Activated effector memory CD4-positive, alpha-beta T cell treated with anti-CD3 and anti-CD28 coated beads, Interleukin-2, amount 50 U/mL, for 16 hours (primary cell): Measurements from ENCODE around the gene IFNAR2.
"Not testable (repeated sequence)": the region's sequence is repeated elsewhere in the genome, so short reads cannot be mapped to it uniquely, and the experiment has no call there.

Experiments
- DNase-seq: peaks from one replicate; pipeline ENCODE4 v3.0.0-alpha.2; 2020

The IFNAR2 gene

GRCh38 chr21:33217138-33217520 is 12.6 kb upstream of the IFNAR2 start:
- no peak for DNase-seq

GRCh38 chr21:33219300-33219699 is 10.4 kb upstream of the IFNAR2 start:
- no peak for DNase-seq

- DNase-seq = no peak
Observed at GRCh38 chr21:33219954-33220353, 9.8 kb upstream of the IFNAR2 start.

- DNase-seq = not testable (repeated sequence)
Observed at GRCh38 chr21:33225376-33225775, 4.4 kb upstream of the IFNAR2 start.

- no peak for DNase-seq
Observed at GRCh38 chr21:33228455-33228854, 1.3 kb upstream of the IFNAR2 start.

GRCh38 chr21:33229099-33229783 is 497 bp upstream of the IFNAR2 start:
- DNase-seq = no peak

GRCh38 chr21:33230545-33231324 is 997 bp downstream of the IFNAR2 start:
- peak; percentile 79 for DNase-seq

GRCh38 chr21:33231526-33231925 is 1.8 kb downstream of the IFNAR2 start:
- peak; percentile 84 for DNase-seq

GRCh38 chr21:33232291-33233034 is 2.7 kb downstream of the IFNAR2 start:
- DNase-seq = no peak

- no peak for DNase-seq
Observed at GRCh38 chr21:33234635-33235520, 5.1 kb downstream of the IFNAR2 start.

- DNase-seq = no peak
Observed at GRCh38 chr21:33236013-33236686, 6.4 kb downstream of the IFNAR2 start.

- DNase-seq = no peak
Observed at GRCh38 chr21:33236766-33237165, 7.0 kb downstream of the IFNAR2 start.

GRCh38 chr21:33237486-33237885 is 7.7 kb downstream of the IFNAR2 start:
- no peak for DNase-seq

GRCh38 chr21:33238146-33238545 is 8.4 kb downstream of the IFNAR2 start:
- DNase-seq = no peak

- no peak for DNase-seq
Observed at GRCh38 chr21:33238565-33239255, 9.0 kb downstream of the IFNAR2 start.

GRCh38 chr21:33239559-33240127 is 9.9 kb downstream of the IFNAR2 start:
- not testable (repeated sequence) for DNase-seq

- no peak for DNase-seq
Observed at GRCh38 chr21:33240404-33240803, 10.7 kb downstream of the IFNAR2 start.

GRCh38 chr21:33241846-33242245 is 12.1 kb downstream of the IFNAR2 start:
- DNase-seq = no peak

GRCh38 chr21:33242846-33243245 is 13.1 kb downstream of the IFNAR2 start:
- DNase-seq = not testable (repeated sequence)

GRCh38 chr21:33244082-33244778 is 14.5 kb downstream of the IFNAR2 start:
- DNase-seq = no peak

- DNase-seq = no peak
Observed at GRCh38 chr21:33244779-33245105, 15.0 kb downstream of the IFNAR2 start.
